A673 (cell line): ENCODE data around the gene CDRT4.

Experiments
- CTCF ChIP-seq: fragments of 300-800, 200-600 bp; sonication (generic); conservative IDR thresholded peaks from 2 replicates; pipeline ENCODE4 v1.5.1; 2017; ENCODE audit warnings: low read depth, mild to moderate bottlenecking, antibody characterized with exemption, low read length, moderate library complexity, mixed read lengths
- EZH2 ChIP-seq: fragments of 200-600 bp; sonication (generic); IDR thresholded peaks from 2 replicates; pipeline ENCODE4 v1.6.1; 2017; ENCODE audit warnings: borderline replicate concordance, low read depth, mild to moderate bottlenecking, mixed read lengths, antibody characterized with exemption, low read length; ENCODE audit not compliant: poor library complexity, severe bottlenecking

GRCh38 chr17:15388356-15389041 is 78.9 kb downstream of the CDRT4 start:
- no peak for TF ChIP-seq CTCF
- no peak for TF ChIP-seq EZH2
